Lower leg skin (tissue), 3 donors: ENCODE data around the gene CCND1.

Source experiments
- POLR2A ChIP-seq, 2 donors: fragments of 450-650 bp; IDR thresholded peaks; one replicate each; pipeline ENCODE4 v1.6.1; 2016 to 2017; ENCODE audit warnings: antibody characterized with exemption in 2 of 2, mild to moderate bottlenecking in 1 of 2, moderate library complexity in 1 of 2
- TF ChIP-seq, protein P1 (sequence below), 3 donors: fragments of 450-650 bp; IDR thresholded peaks; one replicate each; pipeline ENCODE4 v1.5.1; 2016; ENCODE audit warnings: antibody characterized with exemption in 3 of 3, mild to moderate bottlenecking in 3 of 3, moderate library complexity in 2 of 3

DNA sequence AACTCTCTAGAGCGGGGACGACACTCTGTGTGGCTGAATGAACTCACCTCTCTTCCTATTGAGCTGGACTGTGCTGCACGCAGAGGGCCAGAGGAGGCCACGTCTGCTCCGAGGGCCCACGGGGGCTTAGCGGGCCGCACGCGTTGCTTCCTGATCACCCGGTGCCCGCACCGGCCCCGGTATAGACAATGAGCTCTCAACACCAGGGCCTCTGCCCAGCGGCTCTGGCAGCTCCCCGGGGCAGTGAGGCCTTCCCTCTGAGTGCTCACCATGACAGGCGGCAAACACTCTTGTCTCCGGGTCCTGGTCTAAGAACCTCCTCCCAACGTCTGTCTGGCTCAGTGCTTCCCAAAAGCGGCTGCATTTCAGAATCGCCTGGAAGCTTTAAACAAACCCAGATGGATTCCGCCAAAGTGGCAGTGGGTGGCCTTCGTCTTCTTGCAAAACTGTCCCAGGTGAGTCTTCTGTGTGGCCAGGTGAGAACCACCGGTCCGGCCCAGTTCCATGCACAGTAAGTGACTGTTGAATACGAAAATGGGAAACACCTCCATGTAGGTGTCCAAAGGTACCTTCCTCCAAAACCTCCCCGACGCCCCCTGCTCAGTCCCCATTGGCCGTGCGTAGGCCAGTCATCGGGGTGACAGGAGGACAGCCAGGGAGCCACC is 47.8 kb upstream of the CCND1 start:
- TF ChIP-seq, protein P1, sequence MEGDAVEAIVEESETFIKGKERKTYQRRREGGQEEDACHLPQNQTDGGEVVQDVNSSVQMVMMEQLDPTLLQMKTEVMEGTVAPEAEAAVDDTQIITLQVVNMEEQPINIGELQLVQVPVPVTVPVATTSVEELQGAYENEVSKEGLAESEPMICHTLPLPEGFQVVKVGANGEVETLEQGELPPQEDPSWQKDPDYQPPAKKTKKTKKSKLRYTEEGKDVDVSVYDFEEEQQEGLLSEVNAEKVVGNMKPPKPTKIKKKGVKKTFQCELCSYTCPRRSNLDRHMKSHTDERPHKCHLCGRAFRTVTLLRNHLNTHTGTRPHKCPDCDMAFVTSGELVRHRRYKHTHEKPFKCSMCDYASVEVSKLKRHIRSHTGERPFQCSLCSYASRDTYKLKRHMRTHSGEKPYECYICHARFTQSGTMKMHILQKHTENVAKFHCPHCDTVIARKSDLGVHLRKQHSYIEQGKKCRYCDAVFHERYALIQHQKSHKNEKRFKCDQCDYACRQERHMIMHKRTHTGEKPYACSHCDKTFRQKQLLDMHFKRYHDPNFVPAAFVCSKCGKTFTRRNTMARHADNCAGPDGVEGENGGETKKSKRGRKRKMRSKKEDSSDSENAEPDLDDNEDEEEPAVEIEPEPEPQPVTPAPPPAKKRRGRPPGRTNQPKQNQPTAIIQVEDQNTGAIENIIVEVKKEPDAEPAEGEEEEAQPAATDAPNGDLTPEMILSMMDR (IDR thresholded peaks at IDR 0.05) = no peak
- TF ChIP-seq POLR2A (IDR thresholded peaks at IDR 0.05) = no peak
